IMR-90 (cell line): Measurements from ENCODE around the gene APBB1IP. TPM values are rescaled to one million over a fixed set of nuclear protein-coding genes. Genes with fewer than 3 reads are reported as not detected.

Experiments used
- ATAC-seq: fragments of 200-7000 bp; cut with Tn5 transposase; 2 replicates; pipeline ENCODE4 v1.9.1; 2020; ENCODE audit warnings: low read depth, mild to moderate bottlenecking, moderate library complexity
- BruUV-seq: library from RNA; stranded (reverse); fragments of 400-500 nt; replicated peaks from 2 replicates; lab custom pipeline; 2021; lab: Mats Ljungman, UMichigan
- CTCF ChIA-PET: fragments of 300-600 bp; formaldehyde crosslinking; extraction: SDS; loops from one replicate; lab custom pipeline; 2021; ENCODE audit warnings: antibody characterized with exemption; lab: Yijun Ruan, JAX
- POLR2A ChIA-PET: fragments of 300-600 bp; sonication (Branson Sonifier 250); formaldehyde crosslinking; loops from one replicate; lab custom pipeline; 2022; ENCODE audit warnings: antibody characterized with exemption; ENCODE audit not compliant: unreplicated experiment; lab: Charles Lee
- DNase-seq: peaks from one replicate; pipeline ENCODE4 v3.0.0; 2013
- H2AFZ ChIP-seq: replicated peaks from 2 replicates; pipeline ENCODE3; 2013; ENCODE audit warnings: low read length, mild to moderate bottlenecking; ENCODE audit not compliant: poor library complexity
- H2AK5ac ChIP-seq: 2 replicates; pipeline ENCODE4 v1.6.1; 2013; ENCODE audit warnings: low read depth, low read length, inconsistent platforms
- H2AK9ac ChIP-seq: replicated peaks from 2 replicates; pipeline ENCODE3; 2013; ENCODE audit warnings: mild to moderate bottlenecking, low read depth, low read length, moderate library complexity; ENCODE audit not compliant: poor library complexity
- H2BK120ac ChIP-seq: 2 replicates; pipeline ENCODE4 v1.6.1; 2013; ENCODE audit warnings: low read depth, low read length, inconsistent platforms
- H2BK15ac ChIP-seq: 3 replicates; pipeline ENCODE4 v1.6.1; 2013; ENCODE audit warnings: low read depth, low read length, inconsistent platforms
- H2BK20ac ChIP-seq: 2 replicates; pipeline ENCODE4 v1.6.1; 2013; ENCODE audit warnings: low read depth, mild to moderate bottlenecking, inconsistent platforms, low read length, moderate library complexity
- H2BK5ac ChIP-seq: 2 replicates; pipeline ENCODE4 v1.6.1; 2013; ENCODE audit warnings: mild to moderate bottlenecking, low read depth, low read length, inconsistent platforms; ENCODE audit not compliant: poor library complexity, severe bottlenecking
- H3K14ac ChIP-seq: replicated peaks from 2 replicates; pipeline ENCODE4 v1.6.1; 2013; ENCODE audit warnings: low read depth, low read length, inconsistent platforms
- H3K18ac ChIP-seq: 2 replicates; pipeline ENCODE4 v1.6.1; 2013; ENCODE audit warnings: low read depth, low read length, control low read depth
- H3K23ac ChIP-seq: 2 replicates; pipeline ENCODE4 v1.6.1; 2013; ENCODE audit warnings: low read depth, low read length, inconsistent platforms
- H3K27ac ChIP-seq: 2 replicates; pipeline ENCODE4 v1.5.1; 2013; ENCODE audit warnings: mild to moderate bottlenecking, control low read depth, low read length; ENCODE audit not compliant: insufficient read depth
- H3K27me3 ChIP-seq: 2 replicates; pipeline ENCODE4 v1.6.1; 2013; ENCODE audit warnings: low read length; ENCODE audit not compliant: control insufficient read depth, insufficient read depth
- H3K36me3 ChIP-seq: 2 replicates; pipeline ENCODE4 v1.6.1; 2013; ENCODE audit warnings: low read length, mixed read lengths; ENCODE audit not compliant: control insufficient read depth, insufficient read depth
- H3K4ac ChIP-seq: 2 replicates; pipeline ENCODE4 v1.6.1; 2013; ENCODE audit warnings: low read depth, low read length, inconsistent platforms
- H3K4me1 ChIP-seq: 2 replicates; pipeline ENCODE4 v1.6.1; 2013; ENCODE audit warnings: low read length, mixed read lengths; ENCODE audit not compliant: control insufficient read depth, insufficient read depth
- H3K4me2 ChIP-seq: 2 replicates; pipeline ENCODE4 v1.6.1; 2013; ENCODE audit warnings: low read depth, mild to moderate bottlenecking, control low read depth, low read length, moderate library complexity
- H3K4me3 ChIP-seq: 2 replicates; pipeline ENCODE4 v1.5.1; 2013; ENCODE audit warnings: low read depth, mild to moderate bottlenecking, control low read depth, low read length, moderate library complexity; ENCODE audit not compliant: insufficient read depth
- H3K56ac ChIP-seq: 2 replicates; pipeline ENCODE4 v1.6.1; 2013; ENCODE audit warnings: low read length, inconsistent platforms; ENCODE audit not compliant: insufficient read depth; ENCODE audit errors: extremely low read depth
- H3K79me1 ChIP-seq, 2 experiments: 2 replicates each; pipeline ENCODE4 v1.6.1; 2013; ENCODE audit warnings: low read length in 2 of 2, inconsistent platforms in 1 of 2, low read depth in 1 of 2
- H3K9ac ChIP-seq: 2 replicates; pipeline ENCODE4 v1.6.1; 2013; ENCODE audit warnings: low read depth, low read length, control low read depth
- H3K9me1 ChIP-seq: 2 replicates; pipeline ENCODE4 v1.6.1; 2013; ENCODE audit warnings: low read length, inconsistent platforms; ENCODE audit not compliant: insufficient read depth
- H3K9me3 ChIP-seq: 2 replicates; pipeline ENCODE4 v1.6.1; 2013; ENCODE audit warnings: low read length; ENCODE audit not compliant: control insufficient read depth, insufficient read depth
- H4K20me1 ChIP-seq: 2 replicates; pipeline ENCODE4 v1.6.1; 2013; ENCODE audit warnings: low read length, inconsistent platforms; ENCODE audit not compliant: insufficient read depth
- H4K5ac ChIP-seq: 2 replicates; pipeline ENCODE4 v1.6.1; 2013; ENCODE audit warnings: mild to moderate bottlenecking, low read depth, low read length, control low read depth
- H4K8ac ChIP-seq, 2 experiments: 2 replicates each; pipeline ENCODE4 v1.6.1; 2013; ENCODE audit warnings: low read depth in 2 of 2, low read length in 2 of 2, control low read depth in 1 of 2, inconsistent platforms in 1 of 2
- H4K91ac ChIP-seq: 2 replicates; pipeline ENCODE4 v1.6.1; 2013; ENCODE audit warnings: low read depth, low read length, inconsistent platforms; ENCODE audit not compliant: insufficient read depth
- BHLHE40 ChIP-seq: fragments of 150-350 bp; IDR thresholded peaks from 2 replicates; pipeline ENCODE4 v1.6.1; 2016; ENCODE audit warnings: mild to moderate bottlenecking, low read depth, low read length
- CEBPB ChIP-seq: IDR thresholded peaks from 2 replicates; pipeline ENCODE4 v1.6.1; 2012; ENCODE audit warnings: low read depth, low read length, improper control_type of control experiment
- CHD1 ChIP-seq: IDR thresholded peaks from 2 replicates; pipeline ENCODE4 v1.6.1; 2012; ENCODE audit warnings: low read depth, low read length, improper control_type of control experiment
- FOS ChIP-seq: fragments of 150-350 bp; IDR thresholded peaks from 2 replicates; pipeline ENCODE4 v1.6.1; 2016; ENCODE audit warnings: low read depth, low read length
- MAFK ChIP-seq: IDR thresholded peaks from 2 replicates; pipeline ENCODE4 v1.6.1; 2012; ENCODE audit warnings: low read depth, low read length, improper control_type of control experiment
- MAZ ChIP-seq: IDR thresholded peaks from 2 replicates; pipeline ENCODE4 v1.6.1; 2012; ENCODE audit warnings: low read depth, mild to moderate bottlenecking, low read length, improper control_type of control experiment, moderate library complexity, borderline replicate concordance
- MXI1 ChIP-seq: IDR thresholded peaks from 2 replicates; pipeline ENCODE4 v1.6.1; 2012; ENCODE audit warnings: low read depth, mild to moderate bottlenecking, low read length, moderate library complexity, borderline replicate concordance
- NFE2L2 ChIP-seq: fragments of 150-350 bp; IDR thresholded peaks from 2 replicates; pipeline ENCODE4 v1.6.1; 2016; ENCODE audit warnings: low read depth, mild to moderate bottlenecking, low read length
- POLR2A ChIP-seq: IDR thresholded peaks from 2 replicates; pipeline ENCODE4 v1.6.1; 2012; ENCODE audit warnings: mild to moderate bottlenecking, low read depth, low read length
- RAD21 ChIP-seq: IDR thresholded peaks from 2 replicates; pipeline ENCODE4 v1.6.1; 2012; ENCODE audit warnings: low read length, improper control_type of control experiment
- RCOR1 ChIP-seq: IDR thresholded peaks from 2 replicates; pipeline ENCODE4 v1.6.1; 2012; ENCODE audit warnings: mild to moderate bottlenecking, low read length, improper control_type of control experiment; ENCODE audit not compliant: insufficient replicate concordance
- RFX5 ChIP-seq: IDR thresholded peaks from 2 replicates; pipeline ENCODE4 v1.8.0; 2012; ENCODE audit warnings: low read depth, mild to moderate bottlenecking, low read length, moderate library complexity
- SMC3 ChIP-seq: fragments of 150-350 bp; IDR thresholded peaks from 2 replicates; pipeline ENCODE4 v1.6.1; 2016; ENCODE audit warnings: low read depth, mild to moderate bottlenecking, antibody characterized with exemption, low read length, moderate library complexity
- WGBS, 2 experiments: methylation state at CpG; one replicate each; pipeline versions ENCODE4 v1.1.5 to v1.1.7; 2013; ENCODE audit warnings: missing lambda C conversion rate in 2 of 2; ENCODE audit not compliant: insufficient read length in 1 of 2; ENCODE audit errors: extremely low coverage in 2 of 2; 5-methylcytosine and 5-hydroxymethylcytosine counted together
- dilution Hi-C: fragments of 300-500 bp; cut with HindIII; formaldehyde crosslinking; loops from one replicate; pipeline ENCODE4 v1.14.3; 2018; ENCODE audit warnings: low sequenced_read_pairs; ENCODE audit not compliant: unreplicated experiment
- in situ Hi-C: fragments of 300-500 bp; cut with MboI; formaldehyde crosslinking; loops from 3 replicates; pipeline ENCODE4 v1.14.3; 2019; ENCODE audit warnings: low sequenced_read_pairs, inconsistent platforms, mixed read lengths
- intact Hi-C: fragments of 100-400 bp; cut with micrococcal nuclease; formaldehyde crosslinking; loops from 2 replicates; pipeline ENCODE4 v1.10.0; 2022
- polyA plus RNA-seq, 3 experiments: library from polyadenylated mRNA; depleted of rRNA; stranded (reverse); fragments of >200 nt; gene quantifications; 2 replicates each; pipeline ENCODE4 v1.2.3, GENCODE V29; 2012; ENCODE audit warnings: low replicate concordance in 1 of 3
- total RNA-seq: library from RNA; depleted of rRNA; stranded (reverse); fragments of >200 nt; gene quantifications from 2 replicates; pipeline ENCODE4 v1.2.3, GENCODE V29; 2012
- TF ChIP-seq, protein P1 (sequence below): fragments of 150-350 bp; IDR thresholded peaks from 2 replicates; pipeline ENCODE4 v1.6.1; 2016; ENCODE audit warnings: low read depth, mild to moderate bottlenecking, low read length, moderate library complexity, borderline replicate concordance
- TF ChIP-seq, protein P2 (sequence below): fragments of 150-350 bp; IDR thresholded peaks from 2 replicates; pipeline ENCODE4 v1.6.1; 2017; ENCODE audit warnings: mild to moderate bottlenecking, antibody characterized with exemption, low read length, low read depth

Gene APBB1IP
- total and polyA plus RNA-seq, 2 of the 4 experiments (the other 2 are of a cell fraction), result not detected

DNA sequence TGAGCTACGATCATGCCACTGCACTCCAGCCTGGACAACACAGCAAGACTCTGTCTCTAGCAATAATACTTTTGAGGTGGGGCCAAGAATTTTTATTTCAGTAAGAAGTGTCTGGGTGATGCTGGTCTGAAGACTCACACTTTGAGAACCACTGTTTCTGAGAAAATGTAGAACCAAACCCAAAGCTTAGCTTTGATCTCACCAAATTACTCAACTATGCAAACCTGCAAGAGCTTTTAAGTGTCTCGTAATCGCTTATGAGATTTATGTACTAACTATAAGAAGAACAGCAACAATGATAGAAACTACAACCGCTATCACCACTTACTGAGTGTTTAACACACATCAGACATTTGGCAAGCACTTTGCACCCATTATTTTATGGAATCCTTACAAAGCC is 29.5 kb downstream of the APBB1IP start:
- no peak overlapping the region for H2AK9ac ChIP-seq
- CTCF ChIA-PET, result interaction anchor here (0.6 kb wide), 1 partner anchor 295 kb away, joined by 4 read pairs; no protein-coding TSS in a partner anchor
- in situ Hi-C loops, result no loop called here
- DNase-seq, result no peak
- no peak overlapping the region for H4K8ac ChIP-seq
- no peak overlapping the region for H3K27ac ChIP-seq
- no peak overlapping the region for H3K18ac ChIP-seq
- dilution Hi-C loops, result no loop called here
- no peaks in the 10 kb centered on the region for H3K4me1 ChIP-seq
- no CpG with 5 or more reads among the region's 4 CpGs for WGBS, 2 experiments
- H2BK20ac ChIP-seq, result no peak overlapping the region
- no peak overlapping the region for H3K4me2 ChIP-seq
- H2AFZ ChIP-seq, result no peak overlapping the region
- no peaks in the 10 kb centered on the region for H3K27me3 ChIP-seq
- no peak for ATAC-seq
- H4K5ac ChIP-seq, result no peak overlapping the region
- H3K4ac ChIP-seq, result no peak overlapping the region
- no peak overlapping the region for H3K56ac ChIP-seq
- H3K4me3 ChIP-seq, result no peak overlapping the region
- no TSS peak for BruUV-seq
- H3K9ac ChIP-seq, result no peak overlapping the region
- H3K23ac ChIP-seq, result no peak overlapping the region
- peaks cover 13% of the 10 kb centered on the region for H3K9me3 ChIP-seq
- no peaks in the 10 kb centered on the region for H3K79me1 ChIP-seq
- no peak overlapping the region for H2BK120ac ChIP-seq
- H4K91ac ChIP-seq, result no peak overlapping the region
- H2BK5ac ChIP-seq, result no peak overlapping the region
- no peaks in the 10 kb centered on the region for H3K9me1 ChIP-seq
- no peaks in the 10 kb centered on the region for H3K36me3 ChIP-seq
- intact Hi-C loops, result no loop called here
- TF ChIP-seq RAD21, result no peak
- TF ChIP-seq MAFK, result no peak
- TF ChIP-seq SMC3, result no peak
- no peak for TF ChIP-seq RCOR1
- no peak for TF ChIP-seq MXI1
- TF ChIP-seq RFX5, result no peak
- TF ChIP-seq, protein P1, sequence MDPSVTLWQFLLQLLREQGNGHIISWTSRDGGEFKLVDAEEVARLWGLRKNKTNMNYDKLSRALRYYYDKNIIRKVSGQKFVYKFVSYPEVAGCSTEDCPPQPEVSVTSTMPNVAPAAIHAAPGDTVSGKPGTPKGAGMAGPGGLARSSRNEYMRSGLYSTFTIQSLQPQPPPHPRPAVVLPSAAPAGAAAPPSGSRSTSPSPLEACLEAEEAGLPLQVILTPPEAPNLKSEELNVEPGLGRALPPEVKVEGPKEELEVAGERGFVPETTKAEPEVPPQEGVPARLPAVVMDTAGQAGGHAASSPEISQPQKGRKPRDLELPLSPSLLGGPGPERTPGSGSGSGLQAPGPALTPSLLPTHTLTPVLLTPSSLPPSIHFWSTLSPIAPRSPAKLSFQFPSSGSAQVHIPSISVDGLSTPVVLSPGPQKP, result no peak
- TF ChIP-seq, protein P2, sequence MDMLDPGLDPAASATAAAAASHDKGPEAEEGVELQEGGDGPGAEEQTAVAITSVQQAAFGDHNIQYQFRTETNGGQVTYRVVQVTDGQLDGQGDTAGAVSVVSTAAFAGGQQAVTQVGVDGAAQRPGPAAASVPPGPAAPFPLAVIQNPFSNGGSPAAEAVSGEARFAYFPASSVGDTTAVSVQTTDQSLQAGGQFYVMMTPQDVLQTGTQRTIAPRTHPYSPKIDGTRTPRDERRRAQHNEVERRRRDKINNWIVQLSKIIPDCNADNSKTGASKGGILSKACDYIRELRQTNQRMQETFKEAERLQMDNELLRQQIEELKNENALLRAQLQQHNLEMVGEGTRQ, result no peak
- no peak for TF ChIP-seq CEBPB
- TF ChIP-seq MAZ, result no peak
- no peak for TF ChIP-seq POLR2A
- no peak for TF ChIP-seq FOS
- TF ChIP-seq NFE2L2, result no peak
- TF ChIP-seq BHLHE40, result no peak
- TF ChIP-seq CHD1, result no peak
- no peak overlapping the region for H3K14ac ChIP-seq
- no peak overlapping the region for H2BK15ac ChIP-seq
- H2AK5ac ChIP-seq, result no peak overlapping the region
- no peaks in the 10 kb centered on the region for H4K20me1 ChIP-seq
- POLR2A ChIA-PET, result no interaction called here
